Measurements from ENCODE around the gene CYP24A1.

DNA sequence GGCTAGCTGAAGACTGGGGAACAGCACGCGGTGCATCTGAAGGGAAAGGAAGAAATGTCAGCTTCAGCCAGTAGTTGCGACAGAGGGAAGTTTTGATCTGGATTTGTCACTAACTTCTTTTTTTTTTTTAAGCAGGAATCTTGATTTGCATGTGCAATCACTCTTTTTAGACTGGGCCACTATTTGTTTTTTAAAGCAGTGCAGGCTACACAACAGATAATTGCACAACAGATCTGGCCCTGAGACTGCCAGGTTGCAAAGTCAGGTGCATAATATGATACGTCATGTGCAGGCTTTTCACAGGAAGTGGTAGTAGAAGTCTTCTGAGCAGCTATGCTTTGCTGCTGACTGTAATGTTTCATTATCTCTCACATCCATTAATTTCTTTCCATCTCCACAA, 47.6 kb upstream of the CYP24A1 start:
- no peak for TF ChIP-seq POLR2A (IDR thresholded peaks at IDR 0.05)
- TF ChIP-seq, protein P1, sequence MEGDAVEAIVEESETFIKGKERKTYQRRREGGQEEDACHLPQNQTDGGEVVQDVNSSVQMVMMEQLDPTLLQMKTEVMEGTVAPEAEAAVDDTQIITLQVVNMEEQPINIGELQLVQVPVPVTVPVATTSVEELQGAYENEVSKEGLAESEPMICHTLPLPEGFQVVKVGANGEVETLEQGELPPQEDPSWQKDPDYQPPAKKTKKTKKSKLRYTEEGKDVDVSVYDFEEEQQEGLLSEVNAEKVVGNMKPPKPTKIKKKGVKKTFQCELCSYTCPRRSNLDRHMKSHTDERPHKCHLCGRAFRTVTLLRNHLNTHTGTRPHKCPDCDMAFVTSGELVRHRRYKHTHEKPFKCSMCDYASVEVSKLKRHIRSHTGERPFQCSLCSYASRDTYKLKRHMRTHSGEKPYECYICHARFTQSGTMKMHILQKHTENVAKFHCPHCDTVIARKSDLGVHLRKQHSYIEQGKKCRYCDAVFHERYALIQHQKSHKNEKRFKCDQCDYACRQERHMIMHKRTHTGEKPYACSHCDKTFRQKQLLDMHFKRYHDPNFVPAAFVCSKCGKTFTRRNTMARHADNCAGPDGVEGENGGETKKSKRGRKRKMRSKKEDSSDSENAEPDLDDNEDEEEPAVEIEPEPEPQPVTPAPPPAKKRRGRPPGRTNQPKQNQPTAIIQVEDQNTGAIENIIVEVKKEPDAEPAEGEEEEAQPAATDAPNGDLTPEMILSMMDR (IDR thresholded peaks at IDR 0.05), result no peak

All from esophagus squamous epithelium (tissue), 4 donors.